HG03097 (cell line): Measurements from ENCODE around the gene NKG7.

Experiments
- ATAC-seq: cut with Tn5 transposase; IDR thresholded peaks from one replicate; pipeline ENCODE4 v1.9.1; 2021; ENCODE audit not compliant: unreplicated experiment, low FRiP score

Gene NKG7

GRCh38 chr19:51364200-51365106, 8.0 kb downstream of the NKG7 start:
- ATAC-seq = no peak

- no peak for ATAC-seq
Measured at GRCh38 chr19:51361239-51361638, 11.2 kb downstream of the NKG7 start.

DNA sequence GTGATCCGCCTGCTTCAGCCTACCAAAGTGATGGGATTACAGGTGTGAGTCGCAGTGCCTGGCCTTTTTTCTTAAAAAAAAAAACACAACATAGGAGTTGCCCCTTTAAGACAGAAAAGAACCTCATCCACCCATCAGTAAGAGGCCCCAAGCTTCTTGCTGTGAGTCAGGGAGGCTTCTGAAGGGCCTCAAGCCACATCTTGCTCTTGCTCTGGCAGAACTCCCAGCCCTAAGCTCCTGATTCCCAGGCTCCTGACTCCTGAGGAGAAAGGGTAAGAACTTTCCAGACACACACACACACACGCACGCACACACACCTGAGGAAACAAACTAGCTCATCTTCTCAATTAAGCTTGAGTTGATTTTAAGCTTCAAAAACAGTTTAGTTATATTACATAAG, 13.2 kb downstream of the NKG7 start:
- no peak for ATAC-seq

DNA sequence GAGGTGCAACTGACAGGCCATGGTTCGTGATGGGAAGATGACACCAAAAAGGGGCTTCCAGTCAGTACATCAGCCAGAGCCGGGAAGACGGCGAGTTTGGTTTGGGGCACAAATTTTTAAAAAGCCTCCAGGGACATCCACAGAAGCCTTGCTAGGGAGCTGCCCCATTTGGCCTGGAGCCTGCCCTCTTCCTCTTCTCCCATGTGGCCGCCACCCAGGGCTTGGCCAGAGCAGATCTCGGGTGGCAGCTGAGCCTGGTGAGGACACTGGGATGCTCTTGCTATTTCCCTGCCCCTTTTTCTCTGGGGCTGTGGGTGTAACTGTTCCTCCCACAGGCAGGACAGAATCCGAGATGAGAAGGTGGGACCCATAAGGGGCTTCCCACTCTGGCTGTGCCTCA, 14.5 kb downstream of the NKG7 start:
- no peak for ATAC-seq

DNA sequence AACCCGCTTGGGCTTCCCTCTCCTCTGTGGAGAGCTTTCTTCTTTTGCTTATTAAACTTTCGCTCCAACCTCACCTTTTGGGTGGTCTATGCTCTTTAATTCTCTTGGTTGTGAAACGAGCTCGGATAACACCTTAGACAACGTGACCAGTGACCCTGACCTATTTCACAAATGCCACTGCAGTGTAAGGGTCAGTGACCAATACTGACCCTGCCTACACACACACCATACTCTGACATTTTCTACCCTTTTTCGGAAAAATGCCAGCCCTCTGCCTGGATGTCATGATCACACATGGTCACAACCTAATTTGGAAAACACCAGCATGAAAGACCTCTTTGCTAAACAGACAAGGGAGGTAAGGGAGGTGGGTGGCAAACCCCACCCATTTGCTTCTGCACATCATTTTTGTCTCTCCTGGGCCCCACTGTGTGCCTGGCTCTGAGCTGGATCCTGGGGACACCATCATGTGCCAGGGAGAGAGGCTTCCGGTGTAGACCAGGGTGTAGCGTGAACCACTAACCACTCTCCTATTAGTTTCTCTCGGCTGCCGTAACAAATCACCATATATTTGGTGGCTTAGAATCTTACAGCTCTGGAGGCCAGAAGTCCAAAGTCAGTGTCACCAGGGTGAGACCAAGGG, 16.2 kb downstream of the NKG7 start:
- no peak for ATAC-seq

DNA sequence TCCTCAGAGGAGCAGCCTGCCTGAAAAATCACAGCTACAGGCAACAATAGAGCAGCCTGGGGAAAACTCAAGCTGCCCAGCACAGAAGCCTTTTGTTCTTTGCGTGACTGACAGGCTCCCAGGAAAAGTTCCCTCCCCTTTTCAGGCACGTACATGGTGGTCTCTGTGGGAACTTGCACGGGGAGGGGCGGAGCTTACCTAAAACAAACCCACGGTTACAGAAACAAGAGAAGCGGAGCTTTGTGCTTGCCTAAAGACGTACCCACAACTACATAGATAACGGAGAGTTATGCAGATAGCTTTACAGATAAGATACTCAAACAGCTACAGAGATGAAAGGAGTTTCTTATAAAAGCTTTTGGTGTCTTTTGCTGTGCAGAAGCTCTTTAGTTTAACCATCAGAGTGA, 17.7 kb downstream of the NKG7 start:
- no peak for ATAC-seq

DNA sequence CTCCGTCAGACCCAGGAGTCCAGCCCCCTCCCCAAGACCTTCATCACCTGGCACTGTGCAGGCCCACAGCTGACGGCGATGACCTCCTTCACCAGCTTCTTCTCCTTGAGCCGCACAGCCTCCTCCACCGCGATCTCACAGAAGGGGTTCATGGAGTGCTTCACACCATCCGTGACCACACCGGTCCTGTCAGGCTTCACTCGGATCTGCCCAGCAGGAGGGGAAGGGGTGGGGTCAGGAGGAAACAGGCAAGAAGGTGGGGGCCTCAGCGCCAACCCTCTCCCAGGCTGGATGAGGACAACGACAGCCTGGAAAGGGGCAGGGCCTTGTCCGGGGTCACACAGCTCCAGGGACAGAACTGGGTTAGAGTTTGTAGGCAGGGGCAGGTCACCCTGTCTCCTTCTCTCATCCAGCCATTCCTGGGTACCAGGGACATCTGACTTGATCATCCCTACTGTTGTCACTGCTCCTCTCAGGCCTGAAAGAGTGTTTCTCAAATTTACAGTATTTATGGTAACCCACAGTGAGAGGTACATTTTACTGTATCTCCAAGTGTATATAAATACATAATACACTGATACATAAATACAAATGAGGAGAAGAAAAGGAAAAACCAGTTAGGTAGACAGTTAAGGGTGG, 18.2 kb downstream of the NKG7 start:
- ATAC-seq = no peak

- no peak for ATAC-seq
Measured at GRCh38 chr19:51352783-51353360, 19.6 kb downstream of the NKG7 start.

GRCh38 chr19:51351266-51351990, 21.0 kb downstream of the NKG7 start:
- ATAC-seq = no peak

DNA sequence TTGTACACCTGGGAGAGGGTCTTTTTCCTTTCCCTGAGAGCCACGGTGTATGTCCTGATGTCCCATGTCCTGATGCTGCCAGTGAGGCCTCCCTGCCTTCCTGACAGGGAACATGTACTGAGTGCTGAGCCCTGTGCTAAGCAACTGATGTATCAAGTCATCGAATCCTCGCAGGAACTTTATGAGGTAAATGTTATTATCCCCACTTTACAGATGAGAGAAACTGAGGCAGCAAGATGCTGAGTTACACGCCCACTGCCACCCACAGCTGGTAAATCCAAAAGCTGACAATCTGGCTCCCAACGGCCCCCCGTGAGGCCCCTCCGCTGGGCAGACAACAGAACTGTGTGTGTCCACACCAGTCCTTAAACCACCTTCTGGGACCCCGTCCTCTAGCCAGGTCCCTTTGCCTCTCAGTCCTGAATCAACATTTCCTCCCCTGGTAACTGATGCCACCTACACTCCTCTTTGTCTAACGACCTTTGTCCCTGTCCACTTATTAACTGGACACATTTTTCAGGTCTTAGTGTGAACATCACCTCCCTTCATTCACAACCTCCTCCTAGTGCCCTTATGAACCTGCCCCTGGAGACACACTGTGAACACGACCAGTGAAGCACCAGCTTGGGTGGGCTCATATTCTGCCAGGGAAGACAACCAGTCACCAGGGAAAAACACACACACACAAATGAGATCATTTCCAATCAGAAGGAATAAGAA, 25.1 kb downstream of the NKG7 start:
- no peak for ATAC-seq

DNA sequence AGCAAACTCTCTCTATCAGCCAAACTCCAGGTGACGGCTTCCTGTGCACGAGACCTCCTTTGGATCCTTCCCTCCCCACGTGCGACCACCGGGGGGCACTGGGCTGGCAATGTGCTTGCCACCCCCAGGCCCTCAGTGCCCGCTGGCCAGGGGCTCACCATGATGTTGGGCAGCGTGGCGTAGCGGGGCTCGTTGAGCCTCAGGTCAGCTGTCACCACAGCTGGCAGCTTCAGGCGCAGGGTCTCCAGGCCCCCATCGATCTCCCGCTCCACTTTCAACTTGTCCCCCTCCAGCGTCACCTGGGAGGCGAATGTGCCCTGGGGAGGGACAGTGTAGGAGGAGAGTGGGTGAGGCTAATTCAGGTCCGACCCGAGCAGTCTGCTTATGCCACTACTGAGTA, 25.7 kb downstream of the NKG7 start:
- no peak for ATAC-seq

DNA sequence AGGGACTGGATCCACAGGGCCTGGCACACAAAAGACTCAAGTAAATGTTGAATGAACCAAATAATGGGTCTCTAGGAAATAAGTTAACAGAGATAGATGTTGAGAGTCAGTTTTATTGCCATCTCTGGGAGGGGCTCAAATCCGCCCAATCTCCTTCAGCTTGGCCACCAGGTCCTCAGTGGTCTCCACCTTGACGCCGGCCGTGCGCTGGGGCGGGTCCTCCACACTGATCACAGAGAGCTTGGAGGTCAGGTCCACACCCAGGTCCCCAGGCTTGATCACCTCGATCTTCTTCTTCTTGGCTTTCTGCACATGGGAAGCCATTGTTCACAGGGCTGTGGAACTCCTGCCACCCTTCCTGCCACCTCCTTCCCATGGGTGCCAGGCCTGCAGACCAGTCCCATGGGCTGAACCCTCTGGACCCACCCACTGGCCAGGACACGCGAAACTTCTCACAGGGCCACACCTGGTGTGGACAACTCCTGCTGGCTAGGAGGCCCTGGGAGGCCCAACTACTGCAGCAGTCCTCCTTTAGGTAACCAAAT, 27.3 kb downstream of the NKG7 start:
- no peak for ATAC-seq

DNA sequence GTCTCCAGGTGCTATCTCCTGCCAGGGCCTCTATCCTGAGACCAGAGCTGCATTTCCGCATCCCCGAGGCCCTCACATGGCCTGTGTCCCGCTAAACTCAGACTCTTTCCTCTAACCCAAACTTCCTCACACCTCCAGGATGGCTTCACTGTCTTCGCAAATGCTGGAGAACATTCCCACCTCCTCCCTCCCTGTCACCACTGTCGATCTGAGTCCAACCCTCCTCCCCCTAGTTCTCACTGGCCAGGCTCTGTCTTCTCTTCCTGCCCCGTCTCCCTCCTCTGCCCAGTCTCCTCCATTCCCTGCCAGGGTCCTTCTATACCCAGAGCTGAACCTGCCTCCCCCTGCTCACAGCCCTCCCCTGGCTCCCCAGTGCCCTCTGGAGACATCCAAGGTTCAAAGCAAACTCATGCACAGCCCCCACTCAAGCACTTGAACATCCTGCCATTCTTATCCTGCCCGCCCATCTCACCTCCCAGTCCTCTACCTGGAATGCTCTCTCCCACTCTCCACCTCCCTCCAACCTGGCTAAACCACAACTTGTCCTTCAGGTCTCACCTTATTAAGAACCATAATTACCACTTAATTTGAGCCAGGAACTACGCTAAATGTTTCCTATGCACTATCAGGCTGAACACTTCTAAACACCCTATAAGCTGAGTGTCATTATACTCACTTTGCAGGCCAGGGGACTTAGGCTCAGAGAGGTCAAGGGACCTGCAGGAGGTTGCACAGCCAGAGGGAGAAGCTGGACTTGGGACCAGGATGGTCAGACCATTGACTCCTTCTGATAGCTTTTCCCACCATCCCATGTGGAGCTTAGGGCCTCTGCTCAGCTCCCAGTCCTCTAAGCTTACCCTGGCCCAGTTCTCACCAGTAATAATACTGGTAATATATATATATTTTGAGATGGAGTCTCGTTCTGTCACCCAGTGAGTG, 29.6 kb downstream of the NKG7 start:
- ATAC-seq = no peak

- no peak for ATAC-seq
Measured at GRCh38 chr19:51341976-51342580, 30.4 kb downstream of the NKG7 start, which contains the start of gene VSIG10L. Gene VSIG10L, minus strand, starts transcription at chr19:51342139. Its CDS starts 15 bp downstream, at chr19:51342124.

DNA sequence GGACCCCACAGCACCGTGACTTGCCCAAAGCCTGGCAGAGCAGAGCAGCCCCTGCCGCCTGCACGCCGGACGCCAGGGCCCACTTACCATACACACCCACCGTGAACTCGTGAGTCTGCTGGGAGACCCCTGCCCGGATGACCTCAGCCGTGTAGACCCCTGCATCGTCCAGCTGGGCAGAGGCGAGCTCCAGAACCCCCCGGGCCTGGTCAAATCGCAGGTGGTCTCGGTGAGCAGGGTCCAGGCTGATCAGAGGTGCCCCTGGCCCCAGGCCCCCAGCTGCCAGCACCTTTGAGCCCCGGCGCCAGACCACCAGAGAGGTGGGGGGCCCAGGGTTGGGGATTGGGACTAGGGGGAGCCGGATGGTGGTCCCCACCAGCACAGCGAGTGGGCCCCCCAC, 31.4 kb downstream of the NKG7 start:
- ATAC-seq = no peak

GRCh38 chr19:51339687-51340656, 32.5 kb downstream of the NKG7 start:
- ATAC-seq = peak; percentile 37

DNA sequence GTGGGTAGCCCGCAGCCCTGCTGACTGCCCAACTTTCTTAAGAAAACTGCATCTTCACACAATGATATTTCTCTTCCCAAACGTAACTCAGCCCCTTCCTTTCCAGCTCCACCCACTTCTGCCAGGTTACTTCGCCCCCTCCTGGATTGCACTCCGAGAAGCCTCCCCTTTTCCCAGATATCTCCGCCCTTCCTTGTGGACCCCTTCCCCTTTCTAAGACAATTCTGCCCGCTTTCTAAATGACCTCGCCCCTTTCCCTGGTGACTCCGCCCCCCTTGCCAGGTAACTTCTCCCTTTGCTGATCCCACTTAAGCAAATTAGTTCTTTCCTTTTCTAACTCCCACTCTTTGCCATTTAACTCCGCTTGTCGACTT, 33.2 kb downstream of the NKG7 start:
- ATAC-seq = no peak
